ENCODE measurements around the gene ECT2L.

ECT2L gene, protein sequence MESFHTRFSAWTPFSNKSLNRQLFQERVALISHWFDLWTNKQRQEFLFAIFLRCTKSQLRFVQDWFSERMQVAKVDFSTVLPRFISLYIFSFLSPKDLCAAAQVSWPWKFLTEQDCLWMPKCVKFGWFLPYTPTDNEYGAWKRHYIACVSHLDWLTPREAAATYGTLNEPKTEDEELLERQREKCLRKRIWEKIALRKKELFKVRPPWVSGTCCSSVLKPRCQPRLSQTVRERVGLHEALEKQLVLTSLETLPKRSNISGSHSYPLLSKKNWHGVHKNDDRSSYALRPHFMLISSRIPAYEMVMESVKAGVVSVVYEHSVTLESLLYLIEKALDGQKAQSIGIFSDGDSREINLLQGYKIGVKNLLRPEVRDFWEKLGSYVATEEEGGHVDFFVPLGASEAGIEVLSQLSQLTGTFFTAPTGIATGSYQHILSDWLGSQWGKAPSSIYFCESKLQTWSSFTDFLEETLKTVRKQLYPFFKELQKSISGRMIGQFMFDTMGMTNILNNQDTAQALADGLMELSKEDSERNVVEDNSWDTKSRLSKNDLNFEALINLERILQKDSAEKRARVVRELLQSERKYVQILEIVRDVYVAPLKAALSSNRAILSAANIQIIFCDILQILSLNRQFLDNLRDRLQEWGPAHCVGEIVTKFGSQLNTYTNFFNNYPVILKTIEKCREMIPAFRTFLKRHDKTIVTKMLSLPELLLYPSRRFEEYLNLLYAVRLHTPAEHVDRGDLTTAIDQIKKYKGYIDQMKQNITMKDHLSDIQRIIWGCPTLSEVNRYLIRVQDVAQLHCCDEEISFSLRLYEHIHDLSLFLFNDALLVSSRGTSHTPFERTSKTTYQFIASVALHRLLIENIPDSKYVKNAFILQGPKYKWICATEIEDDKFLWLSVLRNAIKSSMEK

DNA sequence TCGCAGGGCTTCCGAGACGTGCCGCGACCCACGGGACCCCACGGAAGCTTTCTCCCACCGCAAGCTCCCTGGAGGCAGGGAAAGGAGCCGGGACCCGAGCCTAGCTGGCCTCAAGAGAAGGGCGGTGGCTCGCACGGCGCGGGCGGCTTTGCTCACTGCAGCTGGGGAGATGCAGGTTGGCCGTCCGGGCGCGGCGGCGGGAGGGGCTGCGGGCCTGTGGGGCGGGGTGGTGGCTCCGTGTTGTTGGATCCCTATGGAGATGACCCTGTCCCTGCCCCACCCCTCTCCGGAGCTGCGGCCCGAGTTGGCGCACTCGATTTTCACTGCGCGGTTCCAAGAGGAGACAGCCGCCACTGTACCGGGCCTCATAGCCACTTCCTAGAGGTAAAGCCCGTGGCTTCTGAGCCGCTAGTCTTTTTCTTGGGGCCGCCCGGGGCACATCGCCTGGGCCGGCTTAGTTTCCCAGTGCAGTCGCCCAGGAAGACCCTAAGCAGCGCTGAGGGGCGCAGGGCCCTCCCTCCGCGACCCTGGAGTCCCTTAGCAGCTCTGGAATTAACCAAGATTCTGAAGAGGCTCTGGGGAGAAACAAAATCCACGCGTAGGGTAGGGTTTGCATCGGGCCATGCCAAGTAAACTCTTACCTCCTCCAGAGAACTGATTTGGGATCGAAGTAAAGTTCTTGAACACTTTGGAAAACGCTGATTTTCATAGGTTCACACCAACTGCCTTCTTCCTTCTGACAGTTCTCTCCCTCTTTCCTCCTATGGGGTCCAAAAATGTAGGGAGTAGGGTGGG is at the start of gene ECT2L:
Gene ECT2L, plus strand, starts transcription at position 279 of the 795 bp plus-strand sequence. CDS start 17,188 bp downstream, outside the sequence.
- peak; percentile 69 for DNase-seq (ENCODE audit: low spot score)

DNA sequence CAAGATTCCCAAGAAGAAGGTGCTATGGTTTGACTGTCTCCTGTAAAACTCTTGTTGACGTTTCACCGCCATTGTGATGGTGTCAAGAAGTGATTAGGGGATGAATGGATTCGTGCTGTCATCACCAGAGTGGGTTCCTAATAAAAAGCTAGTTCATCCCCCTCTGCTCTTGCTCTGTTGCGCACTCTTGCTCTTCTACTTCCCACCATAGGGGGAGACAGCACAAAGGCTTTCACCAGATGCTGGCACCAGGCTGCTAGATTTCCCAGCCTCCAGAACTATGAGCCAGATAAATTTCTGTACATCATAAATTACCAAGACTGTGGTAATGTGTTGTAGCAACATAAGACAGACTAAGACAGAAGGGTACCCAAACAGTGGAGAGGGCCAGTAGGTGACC is 43.9 kb upstream of the ECT2L start:
- no peak for DNase-seq (ENCODE audit: low spot score)

DNA sequence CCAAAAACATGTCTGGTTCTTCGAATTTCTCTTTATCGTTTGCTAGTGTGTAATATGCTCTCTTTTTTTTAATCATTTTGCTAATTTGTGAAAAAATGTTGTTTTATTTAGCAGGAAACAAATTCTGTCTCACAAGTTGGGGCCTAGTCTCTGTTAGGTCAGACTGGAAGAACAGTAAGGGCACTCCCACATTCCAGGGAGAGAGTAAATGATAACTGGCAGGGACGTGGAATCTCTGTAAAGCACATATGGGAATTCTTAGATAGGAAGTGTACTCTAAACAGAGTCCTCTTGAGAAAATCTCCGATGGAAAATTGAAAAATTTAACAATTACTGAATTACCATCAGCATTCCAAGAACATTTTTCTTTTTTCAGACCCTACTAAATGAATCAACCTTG is 38.8 kb upstream of the ECT2L start:
- peak; percentile 31 for DNase-seq (ENCODE audit: low spot score)

DNA sequence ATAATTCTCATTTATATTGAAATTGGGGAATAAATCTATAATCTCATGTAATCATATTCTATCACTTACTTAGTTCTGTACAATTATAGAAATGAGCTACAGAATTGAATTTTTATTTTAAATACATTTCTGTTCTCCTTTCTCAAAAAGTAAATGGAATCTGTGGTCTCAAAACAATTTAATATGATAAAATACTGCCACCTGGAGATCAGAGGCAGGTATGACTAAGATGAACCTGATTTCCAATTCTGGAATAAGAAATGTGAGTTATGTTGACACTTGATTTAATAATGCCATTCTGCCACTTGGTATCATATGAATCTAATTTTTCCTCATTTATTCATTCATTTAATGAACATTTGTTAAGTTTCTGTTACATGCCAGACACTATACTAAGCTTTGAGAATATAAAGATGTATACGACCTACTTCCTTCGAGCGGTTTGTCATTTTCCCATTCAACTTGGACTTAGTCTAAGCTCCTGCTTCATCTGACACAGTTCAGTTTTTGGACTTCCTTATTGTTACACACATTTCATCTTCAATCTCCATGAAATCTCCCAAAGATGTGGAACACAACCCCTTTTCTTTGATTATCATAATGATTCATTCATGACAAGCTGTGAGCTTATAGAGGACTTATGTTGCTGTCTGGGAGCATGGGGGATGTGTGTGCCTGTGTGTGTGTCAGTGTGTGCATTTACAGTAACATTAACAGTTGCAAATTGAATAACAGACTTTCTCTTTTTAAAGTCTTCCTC is 29.8 kb upstream of the ECT2L start:
- DNase-seq (ENCODE audit: low spot score): peak; percentile 58

DNA sequence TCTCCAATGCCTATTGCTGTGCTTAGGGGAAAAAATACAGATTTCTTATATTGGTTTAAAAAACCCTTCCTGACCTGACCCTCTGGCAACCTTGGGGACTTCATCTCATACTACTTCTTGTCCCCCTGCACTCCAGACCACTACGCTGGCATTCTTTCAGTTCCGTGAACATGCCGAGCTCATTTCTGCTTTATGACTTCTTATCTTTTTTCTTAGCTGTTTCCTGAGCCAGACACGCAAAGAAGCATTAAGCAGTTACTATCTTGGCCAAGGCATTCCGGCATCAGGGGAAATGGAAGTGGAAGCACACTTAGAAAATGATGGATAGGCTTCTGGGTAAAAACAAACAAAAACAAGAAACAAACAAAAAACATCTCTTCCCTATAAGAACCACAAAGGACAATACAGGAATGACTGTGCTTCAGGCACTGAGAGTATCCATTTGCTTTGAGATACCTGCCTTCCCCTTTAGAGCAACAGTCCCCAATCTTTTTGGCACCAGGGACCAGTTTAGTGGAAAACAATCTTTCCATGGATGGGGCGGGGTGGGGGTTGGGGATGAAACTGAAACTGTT is 26.7 kb upstream of the ECT2L start:
- DNase-seq (ENCODE audit: low spot score): no peak

DNA sequence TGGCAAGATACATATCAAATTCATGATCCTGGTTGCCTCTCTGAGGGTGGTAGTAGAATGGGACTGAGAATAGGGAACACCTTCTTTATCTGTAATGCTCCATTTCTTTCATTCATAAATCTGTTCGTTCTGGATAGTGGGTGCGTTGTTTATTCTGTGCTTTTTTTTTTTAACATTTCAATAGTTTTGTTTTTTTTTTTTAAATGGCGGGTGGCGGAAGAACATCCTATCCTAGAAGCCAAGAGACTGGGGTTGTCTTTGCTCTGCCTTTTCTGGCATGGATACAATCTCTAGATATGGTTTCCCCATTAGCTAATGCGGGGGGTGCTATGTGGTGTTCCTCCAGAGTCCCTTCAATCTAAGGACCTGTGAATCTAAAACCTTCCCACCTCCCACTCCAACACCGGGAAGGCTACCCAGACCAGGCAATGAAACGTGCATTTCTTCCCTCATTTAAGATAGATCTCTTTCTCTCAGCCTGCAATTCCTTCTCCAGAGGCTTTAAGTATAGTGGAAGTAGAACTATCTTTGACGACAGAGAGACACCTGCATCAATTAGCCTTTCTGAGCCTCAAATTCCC is 23.2 kb upstream of the ECT2L start:
- DNase-seq (ENCODE audit: low spot score): no peak

DNA sequence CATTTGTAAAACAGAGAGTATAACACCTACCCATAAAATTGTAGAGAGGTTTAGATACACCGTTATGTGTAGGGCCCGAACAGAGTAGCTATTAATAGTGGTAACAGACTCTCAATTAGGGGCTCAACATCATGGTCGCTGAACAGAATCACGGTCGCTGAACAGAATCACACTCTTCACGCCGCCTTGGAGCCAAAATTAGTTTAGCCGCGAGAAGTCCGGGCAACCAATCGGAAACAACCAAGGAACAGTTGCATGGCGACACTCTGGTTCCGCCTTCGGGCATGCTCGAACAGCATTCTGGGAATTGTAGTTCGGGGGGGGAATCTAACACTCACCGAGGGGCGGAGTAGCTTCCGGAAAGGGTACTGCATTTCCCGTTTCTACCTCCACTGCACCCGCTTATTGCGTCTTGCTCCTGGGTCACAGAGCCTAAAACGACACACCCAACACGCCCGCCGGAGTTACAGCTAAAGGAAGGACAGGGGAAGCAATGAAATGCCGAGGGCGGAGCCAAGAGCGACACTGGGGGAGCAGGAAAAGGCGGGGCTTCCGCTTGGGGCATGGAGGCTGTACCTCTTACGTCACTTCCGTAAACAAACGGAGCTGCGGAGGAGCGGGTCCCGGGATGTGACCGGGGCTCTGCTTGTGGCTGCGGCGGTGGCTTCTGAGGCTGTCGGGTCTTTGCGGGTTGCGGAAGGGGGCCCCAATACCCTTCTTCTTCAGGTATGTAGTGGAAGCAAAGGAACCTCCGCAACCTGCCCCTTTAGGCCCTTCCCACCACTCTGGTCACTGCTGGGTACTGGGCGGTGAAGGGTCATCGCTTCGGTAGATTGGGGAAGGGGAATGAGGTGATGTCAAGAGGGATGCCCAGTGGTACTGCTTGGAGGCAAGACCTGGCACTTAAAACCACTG is 22.5 kb upstream of the ECT2L start, which contains the start of gene CCDC28A:
Gene CCDC28A, plus strand, starts transcription at position 593 of the 915 bp plus-strand sequence. CDS start 2,352 bp downstream, outside the sequence.
- DNase-seq (ENCODE audit: low spot score): peak; percentile 96

DNA sequence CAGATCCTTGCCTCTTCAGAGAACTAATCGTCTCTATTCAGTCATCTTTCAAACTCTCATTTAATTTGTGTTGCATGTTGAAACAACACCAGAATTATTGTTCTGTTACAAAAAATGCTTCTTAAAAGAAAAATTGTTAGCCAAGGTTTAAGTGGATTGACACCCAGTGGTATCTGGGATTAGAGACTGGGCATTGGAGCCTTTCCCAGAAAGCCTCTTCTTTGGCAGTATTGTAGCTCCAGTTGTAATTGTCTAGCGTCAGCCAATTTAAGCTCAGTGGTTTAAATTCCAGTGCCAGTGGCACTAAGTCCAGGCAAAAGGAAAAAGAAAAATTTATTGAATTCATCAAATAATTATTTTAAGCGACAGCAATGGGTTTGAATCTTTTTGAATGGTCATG is 21.5 kb upstream of the ECT2L start:
- DNase-seq (ENCODE audit: low spot score): peak; percentile 19

DNA sequence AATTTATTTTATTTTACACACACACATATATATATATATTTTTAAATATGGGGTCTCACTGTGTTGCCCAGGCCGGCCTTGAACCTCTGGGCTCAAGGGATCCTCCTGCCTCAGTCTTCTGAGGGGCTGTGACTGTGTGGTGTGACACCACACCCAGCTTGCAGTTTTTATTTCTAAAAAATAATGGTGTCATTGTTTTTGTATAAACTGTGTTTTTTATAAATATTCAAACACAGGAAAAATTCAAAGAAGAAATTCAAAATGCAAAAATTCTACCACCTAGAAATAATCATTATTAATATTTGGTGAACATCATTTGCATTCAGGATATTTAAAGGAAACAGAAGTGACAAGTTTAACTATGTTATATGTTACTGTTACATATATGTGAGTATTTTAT is 19.2 kb upstream of the ECT2L start:
- no peak for DNase-seq (ENCODE audit: low spot score)

DNA sequence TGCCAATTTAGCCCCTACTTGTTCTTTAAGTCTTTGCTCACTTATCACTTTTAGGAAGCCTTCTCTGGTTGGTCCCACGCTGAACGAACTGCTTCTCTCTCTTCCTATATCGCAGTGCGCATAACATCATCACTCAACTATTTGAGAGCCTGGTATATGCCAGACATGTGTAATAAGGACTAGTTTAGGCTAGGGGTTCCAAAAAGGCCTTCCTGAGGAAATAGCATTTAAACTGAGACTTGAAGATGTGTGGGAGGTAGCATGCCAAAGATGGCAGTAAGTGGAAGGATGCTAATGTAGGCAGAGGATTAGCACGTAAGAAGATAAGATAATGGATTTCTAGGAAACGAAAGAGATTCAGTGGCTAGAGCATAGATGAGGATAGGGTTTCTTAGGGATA is 17.6 kb upstream of the ECT2L start:
- no peak for DNase-seq (ENCODE audit: low spot score)

DNA sequence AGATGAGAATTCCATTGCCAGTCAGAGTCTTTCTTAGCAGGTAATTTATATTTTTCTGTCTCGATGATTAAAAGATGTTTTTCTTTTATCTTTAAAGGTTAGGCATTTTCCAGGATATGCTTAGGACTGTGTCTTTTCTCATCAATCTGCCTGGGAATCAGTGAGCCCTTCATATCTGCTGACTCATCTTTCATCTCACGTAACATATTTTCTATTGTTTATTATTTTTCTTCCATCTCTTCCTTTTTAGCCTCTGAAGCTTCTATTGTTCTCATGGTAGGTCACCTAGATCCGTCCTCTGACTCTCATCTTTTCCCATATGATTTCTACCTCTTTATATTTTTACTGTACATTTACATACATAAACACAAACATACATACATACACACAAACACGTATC is 13.6 kb upstream of the ECT2L start:
- no peak for DNase-seq (ENCODE audit: low spot score)

DNA sequence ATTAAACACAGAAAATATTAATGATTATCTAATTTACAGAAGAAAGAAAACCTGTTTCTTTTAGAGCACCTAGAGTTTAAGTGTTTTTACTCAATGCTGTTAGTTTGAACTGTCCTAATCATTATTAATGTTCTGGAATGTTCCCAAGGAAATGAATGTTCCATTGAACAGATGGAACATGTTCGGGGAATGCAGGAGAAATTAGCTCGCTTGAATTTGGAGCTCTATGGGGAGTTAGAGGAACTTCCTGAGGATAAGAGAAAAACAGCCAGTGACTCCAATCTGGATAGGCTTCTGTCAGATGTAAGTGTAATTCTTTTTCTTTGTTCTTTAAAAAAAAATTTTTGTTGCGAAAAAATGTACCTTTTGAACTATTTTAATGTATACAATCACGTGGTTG is 10.8 kb upstream of the ECT2L start:
- no peak for DNase-seq (ENCODE audit: low spot score)

DNA sequence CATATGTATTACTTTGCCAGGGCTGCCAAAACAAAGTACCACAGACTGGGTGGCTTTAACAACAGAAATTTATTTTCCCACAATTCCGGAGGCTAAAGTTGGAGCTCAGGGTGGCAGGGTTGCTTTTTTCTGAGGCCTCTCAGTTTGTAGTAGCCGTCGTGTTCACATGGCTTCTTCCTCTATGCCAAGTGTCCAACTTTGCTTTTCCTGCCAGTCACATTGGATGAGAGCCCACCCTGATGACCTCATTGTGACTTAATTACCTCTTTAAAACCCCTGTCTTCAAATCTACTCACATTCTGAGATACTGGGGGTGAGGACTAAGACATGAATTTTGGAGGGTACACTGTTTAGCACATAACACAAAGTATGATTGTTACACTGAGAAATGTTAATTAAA is 9.9 kb upstream of the ECT2L start:
- DNase-seq (ENCODE audit: low spot score): no peak

DNA sequence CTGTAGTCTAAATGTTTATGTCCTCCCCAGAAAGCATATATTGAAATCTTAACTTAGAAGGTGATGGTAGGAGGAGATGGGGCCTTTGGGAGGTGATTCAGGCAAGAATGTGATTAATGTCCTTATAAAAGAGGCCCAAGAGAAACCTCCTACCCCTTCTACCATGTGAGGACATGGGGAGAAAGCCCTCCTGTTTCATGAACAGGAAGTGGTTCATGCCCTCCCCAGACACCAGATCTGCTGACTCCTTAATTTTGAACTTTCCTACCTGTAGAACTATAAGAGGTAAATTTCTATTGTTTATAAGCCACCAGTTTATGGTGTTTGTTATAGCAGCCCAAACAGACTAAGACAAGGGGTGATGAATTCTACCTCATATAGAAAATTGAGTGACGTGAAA is 8.7 kb upstream of the ECT2L start:
- DNase-seq (ENCODE audit: low spot score): no peak

DNA sequence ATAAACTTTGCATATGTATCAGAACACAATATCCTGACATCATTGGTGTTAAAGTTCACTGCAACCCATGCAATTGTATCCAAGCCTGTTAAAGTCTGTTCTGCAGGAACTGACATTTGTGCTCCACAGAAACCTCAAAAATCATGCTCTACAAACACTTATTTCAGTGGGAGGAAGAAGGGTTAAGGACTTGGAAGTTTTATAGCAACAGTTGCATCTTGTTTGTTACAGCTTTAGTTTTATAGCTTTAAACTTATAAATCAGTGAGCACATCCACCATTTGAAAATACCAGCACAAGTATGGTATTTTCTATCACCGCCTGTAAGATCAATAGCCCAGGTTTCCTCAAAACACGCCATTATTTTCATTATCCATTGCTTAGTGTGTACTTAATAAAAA is 884 bp downstream of the ECT2L start:
- DNase-seq (ENCODE audit: low spot score): no peak

DNA sequence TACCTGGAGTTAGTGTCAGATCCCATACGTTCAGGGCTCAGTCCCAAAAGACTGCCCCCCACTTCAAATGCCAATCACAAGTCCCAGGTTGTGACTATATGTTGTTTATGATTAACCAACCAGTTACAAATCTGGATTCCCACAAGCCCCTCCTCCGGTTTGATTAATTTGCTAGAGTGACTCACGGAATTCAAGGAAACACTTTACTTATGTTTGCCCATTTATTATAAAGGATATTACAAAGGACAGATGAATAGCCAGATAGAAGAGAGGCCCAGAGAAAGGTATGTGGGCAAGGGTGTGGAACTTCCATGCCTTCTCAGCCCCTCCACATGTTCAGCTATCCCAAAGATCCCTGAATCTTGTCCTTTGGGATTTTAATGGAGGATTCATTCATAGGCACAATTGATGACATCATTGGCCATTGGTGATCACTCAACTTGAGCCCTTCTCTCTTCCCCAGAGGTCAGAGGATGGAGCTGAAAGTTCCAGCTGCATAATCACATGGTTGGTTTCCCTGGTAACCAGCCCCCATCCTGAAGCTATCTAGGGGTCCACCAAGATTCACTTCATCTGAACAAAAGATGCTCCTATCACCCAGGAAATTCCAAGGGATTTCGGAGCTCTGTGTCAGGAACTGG is 2.0 kb downstream of the ECT2L start:
- no peak for DNase-seq (ENCODE audit: low spot score)

DNA sequence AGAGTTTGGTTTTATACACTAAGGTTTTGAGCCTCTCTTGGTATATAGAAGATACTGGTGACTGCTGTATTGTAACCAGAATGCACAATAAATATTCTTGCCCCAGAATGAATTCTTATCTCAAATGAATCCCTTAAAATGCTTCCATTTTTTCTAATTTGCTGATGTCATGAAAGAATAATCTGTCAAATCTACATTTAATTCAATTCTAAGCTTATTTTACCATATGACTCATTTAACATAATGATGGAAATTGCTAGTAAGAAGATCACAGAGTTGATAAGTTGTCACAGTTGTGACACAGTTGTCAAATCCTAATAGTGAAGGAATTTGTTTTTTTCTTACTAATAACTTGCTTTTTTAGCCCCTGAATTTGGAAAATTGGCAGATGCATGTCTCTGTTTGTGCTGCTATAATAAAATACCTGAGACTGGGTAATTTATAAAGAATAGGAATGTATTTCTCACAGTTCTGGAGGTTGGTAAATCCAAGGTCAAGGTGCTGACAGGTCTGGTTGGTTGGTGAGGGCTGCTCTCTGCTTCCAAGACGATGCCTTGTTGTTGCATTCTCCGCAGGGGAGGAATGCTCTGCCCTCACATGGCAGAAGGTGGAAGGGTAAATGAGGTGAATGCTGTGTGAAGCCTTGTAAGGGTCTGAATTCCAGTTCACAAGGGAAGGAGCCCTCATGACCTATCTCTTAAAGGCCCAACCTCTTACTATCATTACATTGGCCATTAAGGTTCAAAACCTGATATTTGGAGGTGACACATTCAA is 4.7 kb downstream of the ECT2L start:
- DNase-seq (ENCODE audit: low spot score): no peak

DNA sequence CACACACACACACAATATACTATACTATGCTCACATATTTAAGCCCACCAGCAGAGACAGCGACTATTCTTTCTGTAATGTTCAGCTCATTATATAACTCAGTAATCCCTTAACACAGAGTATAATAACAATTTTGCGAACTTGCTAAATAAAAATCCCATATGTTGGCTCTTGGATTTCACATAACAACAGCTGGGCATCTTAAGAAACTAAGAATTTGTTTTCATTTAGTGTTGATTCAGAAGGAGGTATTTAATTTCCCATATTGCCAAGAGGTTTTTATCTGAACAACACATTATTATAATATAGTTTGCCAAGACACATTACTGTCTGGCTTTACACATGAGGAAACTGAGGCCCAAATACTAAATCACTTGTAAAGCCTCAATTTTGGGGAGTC is 7.4 kb downstream of the ECT2L start:
- no peak for DNase-seq (ENCODE audit: low spot score)

All from GM03348 (cell line).